ENCODE results near the gene MAFG. TPM values are rescaled to one million over a fixed set of nuclear protein-coding genes. Genes with fewer than 3 reads are reported as not detected.

MAFG gene
- total RNA-seq, 4 donors from 2014 or later = 9.7 to 23.1 (median 12.7) TPM

GRCh38 chr17:81904600-81905423, 22.7 kb downstream of the MAFG start:
- H3K9me3 ChIP-seq = no peaks in the 10 kb centered on the region
- H3K4me1 ChIP-seq = peaks cover 0 to 16% of the 10 kb centered on the region in 2 donors
- no peak overlapping the region for H3K4me3 ChIP-seq
- intact Hi-C loops (cut with DNase I; ENCODE audit: low total_unique reads) = no loop called here
- DNase-seq = no peak
- TF ChIP-seq CTCF (IDR thresholded peaks at IDR 0.05) (no peak), POLR2A (IDR thresholded peaks at IDR 0.05) (no peak)
- H3K36me3 ChIP-seq = no peaks in the 10 kb centered on the region
- H3K27ac ChIP-seq = no peak overlapping the region
- H3K27me3 ChIP-seq = no peaks in the 10 kb centered on the region

- Histone ChIP-seq H3K4me3 (no peak overlapping the region), H3K27ac (no peak overlapping the region), H3K9me3 (no peaks in the 10 kb centered on the region), H3K27me3 (no peaks in the 10 kb centered on the region), H3K4me1 (peaks cover 0 to 16% of the 10 kb centered on the region in 2 donors), H3K36me3 (no peaks in the 10 kb centered on the region)
- no peak for TF ChIP-seq POLR2A (IDR thresholded peaks at IDR 0.05)
- no peak for TF ChIP-seq CTCF (IDR thresholded peaks at IDR 0.05)
- DNase-seq = no peak
- intact Hi-C loops (cut with DNase I; ENCODE audit: low total_unique reads) = no loop called here
Observed at GRCh38 chr17:81903896-81904599, 23.5 kb downstream of the MAFG start.

- DNase-seq = no peak
Observed at GRCh38 chr17:81903415-81903831, 24.1 kb downstream of the MAFG start.

GRCh38 chr17:81902653-81903414, 24.7 kb downstream of the MAFG start:
- intact Hi-C loops (cut with DNase I; ENCODE audit: low total_unique reads) = no loop called here
- no peak for DNase-seq

More at GRCh38 chr17:81903415-81903831, 24.1 kb downstream of the MAFG start:
- no peaks in the 10 kb centered on the region for H3K9me3 ChIP-seq
- no peak for TF ChIP-seq CTCF (IDR thresholded peaks at IDR 0.05)
- H3K27ac ChIP-seq = no peak overlapping the region
- H3K27me3 ChIP-seq = no peaks in the 10 kb centered on the region
- H3K4me3 ChIP-seq = no peak overlapping the region
- no peaks in the 10 kb centered on the region for H3K36me3 ChIP-seq
- intact Hi-C loops (cut with DNase I; ENCODE audit: low total_unique reads) = no loop called here
- H3K4me1 ChIP-seq = peaks cover 0 to 16% of the 10 kb centered on the region in 2 donors

More at GRCh38 chr17:81902653-81903414, 24.7 kb downstream of the MAFG start:
- no peaks in the 10 kb centered on the region for H3K9me3 ChIP-seq
- no peak overlapping the region for H3K27ac ChIP-seq
- peaks cover 0 to 16% of the 10 kb centered on the region in 2 donors for H3K4me1 ChIP-seq
- H3K36me3 ChIP-seq = no peaks in the 10 kb centered on the region
- TF ChIP-seq POLR2A (IDR thresholded peaks at IDR 0.05) (no peak), CTCF (IDR thresholded peaks at IDR 0.05) (no peak)
- H3K27me3 ChIP-seq = no peaks in the 10 kb centered on the region
- H3K4me3 ChIP-seq = no peak overlapping the region
